ENCODE measurements around the gene SHLD1.
"Not testable (repeated sequence)": the region's sequence is repeated elsewhere in the genome, so short reads cannot be mapped to it uniquely, and the experiment has no call there.

The SHLD1 gene

GRCh38 chr20:5735845-5736510 lies 14.2 kb upstream of the SHLD1 start:
- POLR2A ChIA-PET = no interaction called here
- TF ChIP-seq CTCF (IDR thresholded peaks at IDR 0.05; ENCODE audit: control extremely low read depth, extremely low read depth, low read depth, missing control alignments) = no peak
- CTCF ChIA-PET = no interaction called here
- DNase-seq (ENCODE audit: extremely low spot score) = no peak

GRCh38 chr20:5737619-5737953 lies 12.6 kb upstream of the SHLD1 start:
- TF ChIP-seq CTCF (IDR thresholded peaks at IDR 0.05; ENCODE audit: control extremely low read depth, extremely low read depth, low read depth, missing control alignments) = no peak
- CTCF ChIA-PET = interaction anchor here (1.0 kb wide), 1 partner anchor 12 kb away, joined by 4 read pairs; no protein-coding TSS in a partner anchor
- no peak for DNase-seq (ENCODE audit: extremely low spot score)
- POLR2A ChIA-PET = no interaction called here

DNA sequence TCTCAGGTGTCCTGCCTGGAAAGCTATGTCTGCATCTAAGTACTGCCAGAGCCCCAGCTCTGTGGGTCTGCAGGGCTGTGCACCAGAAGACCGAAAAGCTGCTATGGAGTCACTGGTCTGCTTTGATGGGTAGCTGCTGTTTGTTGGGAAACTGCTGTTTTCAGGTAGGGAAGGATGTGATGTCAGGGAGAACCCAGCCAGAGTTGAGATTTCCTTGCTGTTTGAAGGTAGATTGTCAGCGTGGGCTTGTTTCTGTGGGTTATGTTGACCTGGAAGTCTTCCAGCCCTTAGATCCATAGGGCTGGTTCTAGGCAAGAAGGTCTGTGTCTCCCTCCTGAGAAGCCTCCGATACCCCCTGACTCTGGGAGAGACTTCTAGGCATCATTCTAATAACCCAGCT lies 12.2 kb upstream of the SHLD1 start:
- CTCF ChIA-PET = interaction anchor here (1.0 kb wide), 1 partner anchor 13 kb away, joined by 4 read pairs; no protein-coding TSS in a partner anchor
- no peak for DNase-seq (ENCODE audit: extremely low spot score)
- TF ChIP-seq CTCF (IDR thresholded peaks at IDR 0.05; ENCODE audit: control extremely low read depth, extremely low read depth, low read depth, missing control alignments) = no peak
- POLR2A ChIA-PET = no interaction called here

GRCh38 chr20:5740643-5741042 lies 9.6 kb upstream of the SHLD1 start:
- POLR2A ChIA-PET; DNase-seq (ENCODE audit: extremely low spot score): not testable (repeated sequence)
- CTCF ChIA-PET = interaction anchor here (0.6 to 1.4 kb wide), 3 partner anchors 9 to 211 kb away, joined by 3 to 6 read pairs (median 3); no protein-coding TSS in a partner anchor

- CTCF ChIA-PET = interaction anchor here (0.6 to 1.4 kb wide), 4 partner anchors 10 to 211 kb away, joined by 3 to 6 read pairs (median 4); no protein-coding TSS in a partner anchor
- no peak for TF ChIP-seq CTCF (IDR thresholded peaks at IDR 0.05; ENCODE audit: control extremely low read depth, extremely low read depth, low read depth, missing control alignments)
- no peak for DNase-seq (ENCODE audit: extremely low spot score)
- POLR2A ChIA-PET = no interaction called here
Measured at GRCh38 chr20:5741089-5741488, 9.1 kb upstream of the SHLD1 start.

- no peak for DNase-seq (ENCODE audit: extremely low spot score)
- ChIA-PET CTCF (interaction anchor here (1.1 to 1.3 kb wide), 2 partner anchors 9 to 28 kb away, joined by 3 to 4 read pairs; no protein-coding TSS in a partner anchor), POLR2A (no interaction called here)
- no peak for TF ChIP-seq CTCF (IDR thresholded peaks at IDR 0.05; ENCODE audit: control extremely low read depth, extremely low read depth, low read depth, missing control alignments)
Measured at GRCh38 chr20:5742041-5742440, 8.2 kb upstream of the SHLD1 start.

- ChIA-PET POLR2A (interaction anchor here (0.6 kb wide), 2 partner anchors 11 to 265 kb away, joined by 3 to 7 read pairs; no protein-coding TSS in a partner anchor), CTCF (no interaction called here)
- DNase-seq (ENCODE audit: extremely low spot score) = no peak
- no peak for TF ChIP-seq CTCF (IDR thresholded peaks at IDR 0.05; ENCODE audit: control extremely low read depth, extremely low read depth, low read depth, missing control alignments)
Measured at GRCh38 chr20:5745416-5746030, 4.7 kb upstream of the SHLD1 start.

Measured in GM10248 (cell line).